Vagina (tissue), 2 donors: ENCODE measurements around the gene RS1.

ENCODE experiments used
- POLR2A ChIP-seq, 2 donors: fragments of 450-650 bp; IDR thresholded peaks; one replicate each; pipeline ENCODE4 v1.6.1; 2017; ENCODE audit warnings: antibody characterized with exemption in 2 of 2, mild to moderate bottlenecking in 2 of 2, moderate library complexity in 2 of 2
- POLR2AphosphoS5 ChIP-seq, 2 donors: sonication (generic); formaldehyde crosslinking; IDR thresholded peaks; one replicate each; pipeline ENCODE4 v1.9.0; 2017; ENCODE audit warnings: antibody characterized with exemption in 2 of 2, mild to moderate bottlenecking in 2 of 2, low read depth in 1 of 2; ENCODE audit not compliant: insufficient read depth in 1 of 2
- TF ChIP-seq, protein P1 (sequence below), 3 experiments: fragments of 450-650 bp in 2 of 3; fragments of 200-600 bp in 1 of 3; sonication (generic) in 1 of 3; IDR thresholded peaks; one replicate each; pipeline ENCODE4 v1.5.1; 2017 to 2019; ENCODE audit warnings: antibody characterized with exemption in 3 of 3, mild to moderate bottlenecking in 2 of 3, moderate library complexity in 2 of 3

DNA sequence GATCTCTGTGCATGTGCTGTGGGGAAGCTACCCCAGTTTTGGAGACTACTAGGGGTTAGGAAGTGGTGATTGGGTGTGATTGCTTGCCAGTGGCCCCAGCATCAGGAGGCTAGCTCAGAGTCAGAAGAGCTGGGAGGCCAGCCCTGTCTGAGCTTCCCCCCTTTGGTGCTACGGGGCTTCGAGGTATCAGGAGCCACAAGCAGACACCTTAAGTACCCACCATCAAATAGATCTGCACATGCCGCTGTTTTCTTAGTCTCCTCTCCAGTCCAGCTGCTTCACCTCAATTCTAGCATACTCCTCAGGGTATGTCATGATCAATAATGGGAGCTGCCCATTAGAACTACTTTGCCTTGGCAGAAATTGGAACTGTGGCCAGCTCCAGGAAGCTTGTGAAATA is 24.7 kb upstream of the RS1 start:
- TF ChIP-seq, protein P1, sequence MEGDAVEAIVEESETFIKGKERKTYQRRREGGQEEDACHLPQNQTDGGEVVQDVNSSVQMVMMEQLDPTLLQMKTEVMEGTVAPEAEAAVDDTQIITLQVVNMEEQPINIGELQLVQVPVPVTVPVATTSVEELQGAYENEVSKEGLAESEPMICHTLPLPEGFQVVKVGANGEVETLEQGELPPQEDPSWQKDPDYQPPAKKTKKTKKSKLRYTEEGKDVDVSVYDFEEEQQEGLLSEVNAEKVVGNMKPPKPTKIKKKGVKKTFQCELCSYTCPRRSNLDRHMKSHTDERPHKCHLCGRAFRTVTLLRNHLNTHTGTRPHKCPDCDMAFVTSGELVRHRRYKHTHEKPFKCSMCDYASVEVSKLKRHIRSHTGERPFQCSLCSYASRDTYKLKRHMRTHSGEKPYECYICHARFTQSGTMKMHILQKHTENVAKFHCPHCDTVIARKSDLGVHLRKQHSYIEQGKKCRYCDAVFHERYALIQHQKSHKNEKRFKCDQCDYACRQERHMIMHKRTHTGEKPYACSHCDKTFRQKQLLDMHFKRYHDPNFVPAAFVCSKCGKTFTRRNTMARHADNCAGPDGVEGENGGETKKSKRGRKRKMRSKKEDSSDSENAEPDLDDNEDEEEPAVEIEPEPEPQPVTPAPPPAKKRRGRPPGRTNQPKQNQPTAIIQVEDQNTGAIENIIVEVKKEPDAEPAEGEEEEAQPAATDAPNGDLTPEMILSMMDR (IDR thresholded peaks at IDR 0.05) = no peak
- TF ChIP-seq POLR2AphosphoS5 (IDR thresholded peaks at IDR 0.05; ENCODE audit: insufficient read depth in 1 of 2, low read depth in 1 of 2) (no peak), POLR2A (IDR thresholded peaks at IDR 0.05) (no peak)
